Measurements from ENCODE around the gene KLF5. TPM values are rescaled to one million over a fixed set of nuclear protein-coding genes. Genes with fewer than 3 reads are reported as not detected.

Gene KLF5
- total RNA-seq, 4 donors from 2014 or later, result 2.8 to 14.0 (median 5.8) TPM

- TF ChIP-seq, protein P1, sequence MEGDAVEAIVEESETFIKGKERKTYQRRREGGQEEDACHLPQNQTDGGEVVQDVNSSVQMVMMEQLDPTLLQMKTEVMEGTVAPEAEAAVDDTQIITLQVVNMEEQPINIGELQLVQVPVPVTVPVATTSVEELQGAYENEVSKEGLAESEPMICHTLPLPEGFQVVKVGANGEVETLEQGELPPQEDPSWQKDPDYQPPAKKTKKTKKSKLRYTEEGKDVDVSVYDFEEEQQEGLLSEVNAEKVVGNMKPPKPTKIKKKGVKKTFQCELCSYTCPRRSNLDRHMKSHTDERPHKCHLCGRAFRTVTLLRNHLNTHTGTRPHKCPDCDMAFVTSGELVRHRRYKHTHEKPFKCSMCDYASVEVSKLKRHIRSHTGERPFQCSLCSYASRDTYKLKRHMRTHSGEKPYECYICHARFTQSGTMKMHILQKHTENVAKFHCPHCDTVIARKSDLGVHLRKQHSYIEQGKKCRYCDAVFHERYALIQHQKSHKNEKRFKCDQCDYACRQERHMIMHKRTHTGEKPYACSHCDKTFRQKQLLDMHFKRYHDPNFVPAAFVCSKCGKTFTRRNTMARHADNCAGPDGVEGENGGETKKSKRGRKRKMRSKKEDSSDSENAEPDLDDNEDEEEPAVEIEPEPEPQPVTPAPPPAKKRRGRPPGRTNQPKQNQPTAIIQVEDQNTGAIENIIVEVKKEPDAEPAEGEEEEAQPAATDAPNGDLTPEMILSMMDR (IDR thresholded peaks at IDR 0.05; ENCODE audit: low read depth), result no peak
Measured at GRCh38 chr13:73089213-73089612, 30.4 kb downstream of the KLF5 start.

GRCh38 chr13:73090116-73090822, 31.5 kb downstream of the KLF5 start:
- TF ChIP-seq, protein P1 (IDR thresholded peaks at IDR 0.05; ENCODE audit: low read depth), result no peak

GRCh38 chr13:73090823-73091187, 32.0 kb downstream of the KLF5 start:
- TF ChIP-seq, protein P1 (IDR thresholded peaks at IDR 0.05; ENCODE audit: low read depth), result no peak

DNA sequence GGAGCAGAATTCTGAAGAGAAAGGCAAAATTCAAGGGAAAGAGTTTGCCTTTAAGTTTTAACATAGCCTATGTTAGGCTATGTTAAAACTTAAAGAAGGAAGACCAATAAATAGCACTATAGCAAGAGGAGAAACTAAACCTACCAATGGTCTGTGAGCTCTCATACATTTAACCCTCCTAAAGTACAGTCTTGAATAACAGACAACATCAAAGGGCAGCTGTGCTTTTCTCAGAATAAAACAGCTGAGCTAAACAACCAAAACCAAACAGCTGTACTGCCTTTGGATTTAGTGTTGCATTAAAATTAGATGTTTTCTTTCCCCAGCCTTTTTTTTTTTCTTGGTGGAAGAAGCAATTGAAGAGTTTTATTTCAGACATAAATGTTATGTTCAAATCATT, 34.0 kb downstream of the KLF5 start:
- TF ChIP-seq, protein P1 (IDR thresholded peaks at IDR 0.05; ENCODE audit: low read depth), result no peak

DNA sequence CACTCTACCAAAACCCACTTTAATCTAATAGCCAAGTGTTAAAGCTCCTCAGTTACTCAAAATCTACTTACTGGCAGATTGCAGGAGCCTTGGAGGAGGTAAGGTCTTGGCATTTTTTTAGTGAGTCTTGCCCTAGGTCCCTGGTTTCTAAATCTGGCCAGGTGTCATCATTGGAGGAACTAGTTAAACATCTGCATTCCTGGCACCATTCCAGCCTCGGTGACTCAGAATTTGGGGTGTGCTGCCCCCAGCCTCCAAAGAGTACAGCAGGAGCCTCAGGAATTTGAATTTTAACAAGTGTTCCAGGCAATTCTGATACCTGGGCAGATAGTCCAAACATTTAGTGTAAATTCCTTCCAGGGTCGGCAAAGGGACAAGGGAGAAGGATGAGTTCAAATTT, 37.4 kb downstream of the KLF5 start:
- TF ChIP-seq, protein P1 (IDR thresholded peaks at IDR 0.05; ENCODE audit: low read depth), result no peak

- TF ChIP-seq, protein P1 (IDR thresholded peaks at IDR 0.05; ENCODE audit: low read depth), result no peak
Measured at GRCh38 chr13:73096638-73097037, 37.8 kb downstream of the KLF5 start.

- TF ChIP-seq, protein P1 (IDR thresholded peaks at IDR 0.05; ENCODE audit: low read depth), result no peak
Measured at GRCh38 chr13:73101351-73102007, 42.7 kb downstream of the KLF5 start.

All from subcutaneous adipose tissue (tissue), 4 donors.